MCF 10A (cell line): ENCODE data around the gene LYZ. TPM values are rescaled to one million over a fixed set of nuclear protein-coding genes. Genes with fewer than 3 reads are reported as not detected.

Source experiments
- BruUV-seq: library from RNA; stranded (reverse); fragments of 400-500 nt; replicated peaks from 2 replicates; lab custom pipeline; 2021; lab: Mats Ljungman, UMichigan
- CTCF ChIA-PET: fragments of 300-600 bp; sonication (Branson Sonifier 250); formaldehyde crosslinking; extraction: SDS; loops from one replicate; lab custom pipeline; 2021; ENCODE audit warnings: antibody characterized with exemption, inconsistent platforms; lab: Yijun Ruan, JAX
- POLR2A ChIA-PET: fragments of 300-600, 350-650 bp; sonication (Branson Sonifier 250); formaldehyde crosslinking; extraction: SDS; loops from one replicate; lab custom pipeline; 2020; ENCODE audit warnings: antibody characterized with exemption, inconsistent platforms; lab: Yijun Ruan, JAX
- DNase-seq: peaks from one replicate; pipeline ENCODE4 v3.0.0-alpha.2; 2018; ENCODE audit not compliant: unreplicated experiment
- H3K27ac Mint-ChIP-seq: one replicate; pipeline ENCODE4 v1.8.0; 2022; ENCODE audit warnings: mild to moderate bottlenecking, low read depth, mixed read lengths; ENCODE audit not compliant: unreplicated experiment
- H3K27me3 Mint-ChIP-seq: one replicate; pipeline ENCODE4 v1.8.0; 2022; ENCODE audit warnings: mixed read lengths; ENCODE audit not compliant: insufficient read depth, unreplicated experiment
- H3K36me3 Mint-ChIP-seq: one replicate; pipeline ENCODE4 v1.8.0; 2022; ENCODE audit warnings: mild to moderate bottlenecking, moderate library complexity, mixed read lengths; ENCODE audit not compliant: insufficient read depth, unreplicated experiment
- H3K4me1 Mint-ChIP-seq: one replicate; pipeline ENCODE4 v1.8.0; 2022; ENCODE audit warnings: mixed read lengths; ENCODE audit not compliant: insufficient read depth, unreplicated experiment
- H3K4me3 Mint-ChIP-seq: one replicate; pipeline ENCODE4 v1.8.0; 2022; ENCODE audit warnings: mild to moderate bottlenecking, moderate library complexity, mixed read lengths; ENCODE audit not compliant: unreplicated experiment
- H3K9me3 Mint-ChIP-seq: one replicate; pipeline ENCODE4 v1.8.0; 2022; ENCODE audit warnings: mixed read lengths; ENCODE audit not compliant: unreplicated experiment
- CTCF ChIP-seq: fragments of 200-600 bp; IDR thresholded peaks from one replicate; pipeline ENCODE4 v1.8.0; 2022; ENCODE audit warnings: antibody characterized with exemption, mild to moderate bottlenecking; ENCODE audit not compliant: unreplicated experiment
- intact Hi-C: fragments of 100-400 bp; cut with micrococcal nuclease; formaldehyde crosslinking; loops from 2 replicates; pipeline ENCODE4 v1.14.1; 2022
- total RNA-seq: library from RNA; stranded (reverse); gene quantifications from 2 replicates; pipeline ENCODE4 v1.2.3, GENCODE V29; 2022

LYZ gene
- total RNA-seq, 1 experiment from 2014 or later = not detected

GRCh38 chr12:69342421-69342820, 5.8 kb upstream of the LYZ start:
- no peaks in the 10 kb centered on the region for H3K9me3 Mint-ChIP-seq
- BruUV-seq = no TSS peak
- H3K36me3 Mint-ChIP-seq = no peaks in the 10 kb centered on the region
- no peaks in the 10 kb centered on the region for H3K27me3 Mint-ChIP-seq
- no peak overlapping the region for H3K4me3 Mint-ChIP-seq
- no peak for TF ChIP-seq CTCF
- CTCF ChIA-PET = interaction anchor here (0.6 kb wide), 1 partner anchor 552 kb away, joined by 3 read pairs; no protein-coding TSS in a partner anchor
- POLR2A ChIA-PET = interaction anchor here (2.1 kb wide), 1 partner anchor 11 kb away, joined by 8 read pairs; no protein-coding TSS in a partner anchor
- intact Hi-C loops = no loop called here
- H3K4me1 Mint-ChIP-seq = peaks cover 5% of the 10 kb centered on the region
- no peak overlapping the region for H3K27ac Mint-ChIP-seq
- DNase-seq = no peak

- Mint-ChIP-seq H3K4me3 (no peak overlapping the region), H3K9me3 (no peaks in the 10 kb centered on the region), H3K4me1 (peaks cover under 1% of the 10 kb centered on the region), H3K36me3 (no peaks in the 10 kb centered on the region), H3K27ac (no peak overlapping the region), H3K27me3 (no peaks in the 10 kb centered on the region)
- DNase-seq = no peak
- intact Hi-C loops = no loop called here
- no TSS peak for BruUV-seq
- ChIA-PET POLR2A (interaction anchor here (0.6 to 2.1 kb wide), 2 partner anchors 8 to 12 kb away, joined by 3 to 8 read pairs; no protein-coding TSS in a partner anchor), CTCF (interaction anchor here (0.8 kb wide), 1 partner anchor 14 kb away, joined by 3 read pairs; no protein-coding TSS in a partner anchor)
- no peak for TF ChIP-seq CTCF
Measured at GRCh38 chr12:69343357-69343756, 4.8 kb upstream of the LYZ start.

GRCh38 chr12:69343885-69344612, 4.1 kb upstream of the LYZ start:
- Mint-ChIP-seq H3K9me3 (no peaks in the 10 kb centered on the region), H3K27ac (no peak overlapping the region), H3K27me3 (no peaks in the 10 kb centered on the region), H3K4me3 (no peak overlapping the region), H3K36me3 (no peaks in the 10 kb centered on the region), H3K4me1 (no peaks in the 10 kb centered on the region)
- ChIA-PET POLR2A (interaction anchor here (0.6 to 2.1 kb wide), 2 partner anchors 9 to 13 kb away, joined by 3 to 8 read pairs; no protein-coding TSS in a partner anchor), CTCF (interaction anchor here (0.8 to 1.0 kb wide), 3 partner anchors 10 to 661 kb away, joined by 3 to 5 read pairs (median 4); no protein-coding TSS in a partner anchor)
- no peak for TF ChIP-seq CTCF
- BruUV-seq = no TSS peak
- intact Hi-C loops = no loop called here
- DNase-seq = no peak

- H3K4me3 Mint-ChIP-seq = no peak overlapping the region
- no peaks in the 10 kb centered on the region for H3K9me3 Mint-ChIP-seq
- DNase-seq = no peak
- no peak overlapping the region for H3K27ac Mint-ChIP-seq
- no peaks in the 10 kb centered on the region for H3K4me1 Mint-ChIP-seq
- TF ChIP-seq CTCF = no peak
- no peaks in the 10 kb centered on the region for H3K27me3 Mint-ChIP-seq
- CTCF ChIA-PET = interaction anchor here (0.8 to 1.0 kb wide), 2 partner anchors 9 to 660 kb away, joined by 4 to 5 read pairs; no protein-coding TSS in a partner anchor
- BruUV-seq = no TSS peak
- intact Hi-C loops = no loop called here
- no peaks in the 10 kb centered on the region for H3K36me3 Mint-ChIP-seq
- POLR2A ChIA-PET = no interaction called here
Measured at GRCh38 chr12:69345077-69345476, 3.1 kb upstream of the LYZ start.
